GM23248 (cell line): ENCODE data around the gene GOLGA8J.

ENCODE experiments used
- EZH2 ChIP-seq: fragments of 200-600 bp; sonication (generic); IDR thresholded peaks from 2 replicates; pipeline ENCODE4 v1.6.1; 2018; ENCODE audit warnings: antibody characterized with exemption, mild to moderate bottlenecking; ENCODE audit not compliant: insufficient read depth, poor library complexity, severe bottlenecking
- EZH2phosphoT487 ChIP-seq: fragments of 200-600 bp; sonication (generic); IDR thresholded peaks from 2 replicates; pipeline ENCODE4 v1.6.1; 2018; ENCODE audit warnings: antibody characterized with exemption, moderate library complexity, mild to moderate bottlenecking, low read depth; ENCODE audit not compliant: insufficient read depth

GRCh38 chr15:30044377-30044776, 38.4 kb upstream of the GOLGA8J start:
- TF ChIP-seq EZH2phosphoT487 (no peak), EZH2 (no peak)
